ENCODE results near the gene CPEB4.
A peak's percentile ranks its signal among the peaks of the same experiment; 100 is the strongest.

Gene CPEB4

DNA sequence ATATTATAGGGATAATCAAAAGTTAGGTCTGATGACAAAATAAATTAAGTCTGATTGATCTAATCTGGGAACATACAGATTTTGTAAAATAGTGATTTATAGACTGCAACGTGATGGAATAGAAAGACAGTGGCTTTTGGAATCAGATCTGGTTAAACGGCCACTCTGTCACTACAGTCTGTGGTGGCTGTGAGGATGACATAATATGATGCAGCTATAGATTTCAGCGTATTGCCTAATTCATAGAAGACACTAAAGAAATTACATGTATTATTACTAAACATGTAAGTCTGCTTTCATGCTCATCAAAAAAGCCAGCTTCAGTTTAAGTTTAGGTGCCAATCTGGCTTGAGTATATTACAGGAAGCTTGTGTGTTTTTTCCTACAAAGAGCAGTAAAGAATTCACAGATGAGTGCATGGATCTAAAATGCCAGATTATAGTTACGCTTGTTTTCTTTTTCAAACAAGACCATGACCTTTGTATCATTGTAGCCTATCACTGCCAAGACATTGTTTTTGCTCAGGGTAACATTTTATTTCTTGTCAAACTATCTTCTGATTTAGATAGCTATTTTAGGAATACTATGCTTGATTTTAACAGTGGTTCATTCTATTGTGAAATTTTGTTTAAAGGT lies 25.7 kb downstream of the CPEB4 start:
- FAIRE-seq: no peak
- no peak for DNase-seq (ENCODE audit: low spot score)

DNA sequence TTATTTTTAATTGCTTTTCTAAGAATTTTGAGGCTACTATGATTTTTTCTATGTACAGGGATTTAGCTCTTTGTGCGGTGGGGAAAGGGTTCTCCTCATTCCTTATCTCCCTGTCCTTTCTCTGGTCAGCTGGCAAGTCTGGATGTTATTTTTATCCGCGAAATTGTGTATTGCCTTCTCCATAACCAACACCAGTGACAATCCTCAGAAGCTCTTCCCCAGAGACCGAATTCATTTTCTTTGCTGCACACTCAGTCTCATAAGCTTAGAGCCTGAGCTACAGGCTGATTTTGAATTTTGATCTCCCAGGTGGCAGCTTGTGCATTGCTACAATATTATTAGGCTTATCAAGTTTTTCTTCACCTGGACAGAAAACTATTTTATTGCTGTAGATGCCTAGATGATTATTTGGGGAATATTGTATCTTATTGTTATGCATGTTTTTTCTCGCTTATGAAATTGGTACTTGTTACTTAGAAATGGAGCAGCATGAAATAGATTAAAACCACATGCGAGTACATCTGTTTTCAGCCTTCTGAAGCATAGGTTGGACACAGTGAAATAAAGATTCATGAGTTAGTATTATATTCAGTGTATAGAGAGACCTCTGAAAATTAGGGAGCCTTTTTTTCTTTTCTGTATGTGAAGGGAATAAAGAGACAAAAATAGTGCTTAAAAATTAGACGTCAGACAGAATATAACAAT lies 27.3 kb downstream of the CPEB4 start:
- FAIRE-seq: no peak
- no peak for DNase-seq (ENCODE audit: low spot score)

DNA sequence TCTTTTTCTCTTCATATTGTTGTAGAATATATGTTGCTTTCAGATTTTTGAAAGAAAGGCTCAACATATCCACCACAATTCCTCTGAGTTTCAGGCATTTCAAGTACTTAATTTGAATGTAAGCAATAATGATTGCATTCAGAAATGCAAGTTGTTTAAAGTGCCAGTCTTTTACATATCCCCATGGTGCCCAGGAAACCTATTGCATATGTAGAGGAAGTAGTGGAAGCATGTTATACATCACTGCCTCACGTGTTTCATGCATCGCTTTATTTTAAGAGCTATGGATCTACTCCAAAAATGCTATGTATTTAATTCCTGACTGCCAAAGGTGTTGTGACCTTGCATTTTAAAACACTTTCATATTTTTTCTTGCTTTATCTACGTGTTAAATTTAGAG lies 28.1 kb downstream of the CPEB4 start:
- DNase-seq (ENCODE audit: low spot score) (no peak), FAIRE-seq (no peak)

DNA sequence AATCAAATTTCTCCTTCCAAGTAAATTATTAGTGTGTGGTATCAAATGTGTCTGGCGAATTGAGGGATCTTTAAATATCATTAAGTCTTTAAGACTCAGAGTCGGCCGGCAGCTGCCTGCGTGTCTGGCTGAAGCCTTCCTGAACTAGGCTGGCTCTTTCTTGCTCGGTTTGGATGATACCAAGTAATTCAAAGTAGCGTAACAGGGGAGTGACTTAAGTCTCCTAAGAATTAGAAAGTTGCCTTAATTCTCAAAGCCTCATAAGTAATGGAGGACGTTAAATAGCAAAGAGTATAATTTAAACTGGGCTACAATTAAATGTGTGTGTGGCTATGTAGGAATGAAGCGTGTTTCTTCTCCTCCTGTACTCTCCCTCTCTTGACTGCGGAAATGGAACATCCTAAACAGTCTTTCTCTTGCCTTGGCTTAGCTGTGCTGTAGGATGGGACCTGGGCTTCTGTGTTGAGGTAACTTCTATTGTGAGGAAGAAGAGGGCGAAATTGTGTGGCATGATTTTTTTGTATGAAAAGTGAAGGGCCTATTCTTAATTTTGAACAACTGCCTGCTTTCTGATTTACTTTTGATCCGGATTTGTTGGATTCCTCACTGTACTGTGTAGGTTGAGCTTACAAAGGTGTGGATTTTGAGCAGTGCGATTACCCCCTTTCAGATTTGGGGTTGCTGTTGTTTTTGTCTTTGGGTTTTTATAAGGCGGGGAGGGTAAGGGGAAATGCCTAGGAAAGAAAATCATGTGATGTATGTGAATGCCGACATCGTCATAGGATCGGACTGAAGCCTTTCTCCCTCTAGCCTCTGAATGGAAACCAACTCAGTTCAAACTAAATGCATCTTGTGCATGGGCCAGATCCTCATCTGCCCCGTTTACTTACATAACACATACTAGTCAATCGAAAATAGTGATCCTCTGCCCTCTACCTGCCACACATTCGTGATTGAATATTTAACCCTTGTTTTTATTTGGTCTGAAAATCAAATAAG lies 29.9 kb downstream of the CPEB4 start:
- peak; percentile 77 for DNase-seq (ENCODE audit: low spot score)
- FAIRE-seq: peak; percentile 67

DNA sequence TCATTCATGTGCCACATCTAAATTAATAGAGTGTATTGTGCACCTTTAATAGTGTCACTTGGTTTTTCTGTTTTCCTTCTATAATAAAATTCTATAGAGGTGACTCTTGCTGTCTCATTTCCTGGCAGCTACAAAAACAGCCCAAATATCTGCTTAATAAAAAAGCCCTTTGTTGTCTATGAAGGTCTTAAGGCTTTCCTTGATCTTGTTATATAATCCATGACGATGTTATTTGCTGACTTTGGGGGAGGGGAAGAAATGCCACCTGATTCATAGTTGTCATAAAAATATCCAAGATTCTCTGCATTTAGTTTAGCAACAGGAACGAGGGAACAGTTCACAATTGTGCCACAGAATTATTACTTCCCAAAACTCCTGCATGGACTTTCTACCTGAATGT lies 31.3 kb downstream of the CPEB4 start:
- DNase-seq (ENCODE audit: low spot score): no peak
- no peak for FAIRE-seq

DNA sequence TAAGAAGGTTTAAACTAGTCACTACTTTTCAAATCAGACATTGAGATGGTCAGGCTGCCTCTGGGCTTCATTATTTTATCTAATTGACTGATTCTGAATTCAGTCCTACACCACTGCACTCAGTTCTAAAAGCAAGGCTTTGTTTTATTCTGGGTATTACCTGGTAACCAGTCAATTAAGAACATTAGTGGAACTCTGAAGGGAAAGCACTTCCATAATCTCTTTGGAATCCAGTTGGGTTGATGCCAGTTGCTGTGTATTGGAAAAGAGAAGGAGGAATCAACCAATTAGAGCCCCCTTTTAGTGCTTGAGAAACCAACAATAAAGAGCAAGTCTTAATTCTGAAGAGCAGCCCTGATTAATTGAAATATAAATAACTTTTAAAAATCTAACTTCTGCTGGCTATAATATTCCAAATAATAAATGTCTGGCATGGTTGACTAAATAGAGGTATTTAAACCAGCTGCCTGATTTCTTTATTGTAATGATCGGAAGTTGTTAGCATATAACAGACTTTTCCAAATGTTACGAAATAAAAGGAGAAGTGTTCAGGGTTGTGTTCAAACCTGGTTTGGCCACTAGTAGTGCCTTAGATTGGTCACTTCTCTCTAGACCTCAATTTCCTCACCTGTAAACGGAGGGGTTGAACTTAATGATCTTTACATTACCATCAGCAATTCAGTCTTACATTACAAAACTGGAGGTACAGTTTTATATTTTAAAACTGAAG lies 32.0 kb downstream of the CPEB4 start:
- no peak for DNase-seq (ENCODE audit: low spot score)
- FAIRE-seq: no peak

DNA sequence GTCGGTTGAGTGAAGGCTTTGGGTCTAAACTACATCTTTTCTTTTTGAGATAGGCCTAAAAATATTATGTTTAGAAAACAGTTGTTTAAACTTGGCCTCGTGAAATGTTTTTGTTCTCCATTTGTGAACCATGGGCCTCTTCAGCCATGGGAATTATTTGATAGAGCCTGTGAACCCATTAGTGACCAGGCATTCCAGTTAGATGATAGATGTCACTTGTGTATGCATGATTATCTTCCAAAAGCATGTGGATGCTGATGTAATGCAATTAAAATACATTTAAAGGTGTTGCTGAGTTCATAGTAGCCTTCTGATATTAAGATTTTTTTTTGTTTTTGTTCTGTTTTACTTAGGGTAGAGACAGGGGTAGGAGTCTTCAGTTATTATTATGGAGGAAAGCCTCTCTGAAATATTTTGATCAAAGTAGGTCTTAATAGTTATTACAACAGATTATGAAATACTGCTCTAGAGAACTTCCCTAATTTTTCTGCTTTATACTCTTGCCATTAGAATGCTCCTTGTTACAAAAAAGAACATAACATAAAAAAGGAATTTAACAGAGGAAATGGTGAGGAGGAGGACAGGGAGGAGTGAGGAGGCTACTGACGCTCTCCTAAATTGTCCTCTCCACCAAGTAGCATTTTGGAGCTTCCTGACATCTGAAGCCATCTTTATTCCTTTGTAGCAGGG lies 32.9 kb downstream of the CPEB4 start:
- no peak for DNase-seq (ENCODE audit: low spot score)
- FAIRE-seq: no peak

DNA sequence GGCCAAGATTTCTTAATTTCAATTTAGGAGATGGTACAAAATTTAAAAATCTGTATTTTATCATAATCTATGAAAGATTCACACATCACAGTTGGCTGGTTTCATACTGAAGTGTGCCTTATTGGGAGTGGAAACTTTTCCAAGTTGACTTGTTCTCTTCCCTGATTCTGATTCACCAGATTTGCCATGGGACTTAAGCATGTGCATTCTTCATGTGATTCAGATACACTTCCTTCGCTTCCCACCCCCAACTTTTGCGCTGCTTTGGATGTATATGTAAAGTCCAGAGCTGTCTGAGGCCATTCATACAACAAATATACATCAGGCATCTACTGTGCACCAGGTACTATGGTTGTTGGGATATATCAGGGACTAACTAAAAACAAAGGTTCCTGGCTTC lies 34.4 kb downstream of the CPEB4 start:
- FAIRE-seq (no peak), DNase-seq (ENCODE audit: low spot score) (no peak)

DNA sequence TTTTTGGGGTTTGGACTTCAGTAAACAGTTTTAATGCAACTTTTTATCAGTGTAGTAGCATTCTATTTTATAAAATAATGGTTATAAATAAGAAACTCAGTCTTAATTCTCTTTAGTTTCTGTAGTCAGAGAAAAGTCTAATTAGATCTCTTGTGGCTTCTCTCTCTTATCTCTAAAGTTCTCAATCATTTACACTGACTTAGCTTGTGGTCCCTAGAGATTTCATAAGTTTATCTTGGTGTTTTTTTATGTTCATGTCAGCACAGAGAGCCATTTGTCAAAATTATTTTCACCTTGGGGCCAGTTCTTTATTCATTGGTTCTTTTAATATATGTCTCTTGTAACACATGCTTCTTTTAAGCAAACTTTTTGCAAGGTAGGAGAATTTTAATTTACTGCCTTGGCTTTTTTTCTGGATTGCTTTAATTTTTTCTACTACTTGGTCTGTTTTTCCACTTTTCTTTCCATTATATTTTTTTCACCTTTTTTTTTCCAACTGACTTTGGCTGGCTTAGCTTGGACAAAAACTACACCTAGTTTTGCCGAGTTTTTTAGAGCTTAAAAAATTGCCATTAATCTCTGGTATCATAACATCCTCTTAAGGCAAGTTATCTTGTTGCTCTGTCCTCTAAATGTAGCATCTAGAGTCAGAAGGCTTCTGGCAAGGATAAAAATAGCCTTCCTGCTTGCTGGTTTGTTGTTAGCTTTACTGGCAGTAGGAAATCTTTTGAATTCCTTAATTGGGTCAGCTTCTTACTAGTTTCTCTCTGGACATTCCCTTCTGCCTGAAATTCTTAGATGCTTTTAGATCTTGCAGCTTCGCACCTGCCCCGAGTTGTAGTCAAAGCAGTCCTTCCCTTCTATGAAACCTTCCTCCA lies 35.3 kb downstream of the CPEB4 start:
- FAIRE-seq: no peak

DNA sequence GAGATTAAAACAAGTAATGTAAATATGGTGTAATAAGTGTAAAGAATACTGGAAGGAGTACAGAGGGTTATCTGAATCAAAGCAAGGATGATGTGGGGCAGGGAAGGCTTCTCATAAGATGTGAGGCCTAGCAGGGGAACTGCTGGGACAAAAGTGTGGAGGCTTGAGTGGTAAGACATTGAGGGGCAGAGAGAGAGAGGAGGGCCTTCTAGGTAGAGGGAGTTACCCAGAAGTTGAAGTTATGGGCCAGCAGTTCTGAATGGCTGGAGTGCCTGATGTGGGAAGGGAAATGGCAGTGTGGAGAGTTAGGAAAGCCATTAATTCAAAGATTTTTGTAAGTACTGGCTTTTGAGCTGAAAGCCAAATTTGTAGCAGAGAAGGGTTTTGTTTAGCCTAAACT lies 36.8 kb downstream of the CPEB4 start:
- DNase-seq (ENCODE audit: low spot score) (no peak), FAIRE-seq (no peak)

More for the DNA sequence above, 35.3 kb downstream of the CPEB4 start:
- no peak for DNase-seq (ENCODE audit: low spot score)

DNA sequence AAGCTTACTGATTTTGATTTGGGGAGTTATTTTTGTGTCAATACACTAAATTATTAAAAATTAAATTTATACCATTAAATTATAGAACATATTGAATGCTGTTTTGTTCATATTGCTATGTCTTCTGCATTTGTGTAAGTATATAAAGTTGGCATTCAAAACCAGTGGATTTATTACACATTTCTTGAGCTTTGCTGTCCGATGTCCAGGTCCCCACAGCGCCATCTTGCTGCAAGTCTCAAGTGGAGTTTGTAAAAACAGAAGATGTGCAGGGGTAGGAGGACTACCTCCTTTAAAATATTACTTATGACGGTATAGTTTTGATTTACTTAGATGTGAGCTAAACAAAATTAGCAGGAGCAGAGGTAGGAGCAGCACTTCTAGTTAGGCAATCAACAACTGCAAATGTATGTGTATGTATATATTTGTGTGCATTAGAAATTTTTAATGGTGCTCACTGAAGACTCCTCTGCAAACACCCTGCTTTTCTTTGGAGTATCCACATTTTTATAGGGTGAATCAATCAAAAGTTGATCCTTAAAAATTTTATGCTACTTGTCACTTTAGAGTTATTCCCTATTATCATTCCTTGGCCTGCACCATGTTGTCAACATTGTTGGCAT lies 37.4 kb downstream of the CPEB4 start:
- FAIRE-seq: no peak

DNA sequence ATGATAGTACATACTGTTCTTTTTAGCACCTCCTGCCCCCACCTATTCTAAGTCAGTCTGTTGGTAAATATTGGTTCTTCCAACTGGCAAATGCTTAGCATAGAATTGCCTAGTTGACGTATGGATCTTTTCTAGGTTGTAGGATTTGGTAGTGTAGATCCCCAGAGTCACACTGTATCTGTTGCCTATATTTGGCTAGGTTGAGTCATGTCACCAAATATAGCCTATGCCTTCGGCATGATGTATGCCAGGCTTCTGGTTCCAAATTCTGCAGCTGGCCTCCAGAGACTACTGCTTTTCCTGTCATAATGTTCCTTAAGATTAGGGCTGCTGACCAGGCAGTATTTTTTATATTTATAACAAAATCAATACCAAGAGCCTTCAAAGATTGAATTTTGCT lies 38.2 kb downstream of the CPEB4 start:
- DNase-seq (ENCODE audit: low spot score) (no peak), FAIRE-seq (no peak)

More for the DNA sequence above, 37.4 kb downstream of the CPEB4 start:
- DNase-seq (ENCODE audit: low spot score): no peak

DNA sequence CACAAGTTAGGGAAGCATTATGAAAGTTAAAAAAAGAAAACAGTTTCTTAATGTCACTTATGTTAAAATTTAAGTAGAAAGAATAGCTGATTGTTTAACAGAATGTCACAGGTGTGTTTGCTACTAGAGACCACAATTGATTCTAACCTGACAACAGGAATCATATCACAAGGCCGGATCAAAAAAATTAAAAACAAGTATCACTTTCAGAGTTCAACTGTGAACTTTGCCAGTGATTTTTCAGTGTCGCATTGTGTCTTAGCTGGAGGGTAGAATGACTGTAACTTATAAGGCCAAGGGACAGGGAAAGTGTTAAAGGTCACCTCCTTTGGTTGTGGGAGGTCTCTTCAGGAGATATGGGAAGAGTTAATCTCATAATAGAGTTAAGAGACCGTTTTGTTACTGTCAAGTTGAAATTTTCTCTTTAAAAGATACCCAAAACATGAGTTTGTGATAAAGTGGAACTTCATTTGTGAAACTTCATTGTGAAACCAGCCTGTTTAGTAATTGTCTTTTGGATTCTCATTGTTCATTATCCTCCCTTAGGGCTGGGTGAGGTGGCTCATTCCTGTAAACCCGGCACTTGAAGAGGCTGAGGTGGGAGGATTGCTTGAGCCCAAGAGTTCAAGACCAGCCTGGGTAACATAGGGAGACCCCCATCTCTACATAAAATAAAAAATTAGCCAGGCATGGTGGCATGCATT lies 40.9 kb downstream of the CPEB4 start:
- FAIRE-seq: no peak

DNA sequence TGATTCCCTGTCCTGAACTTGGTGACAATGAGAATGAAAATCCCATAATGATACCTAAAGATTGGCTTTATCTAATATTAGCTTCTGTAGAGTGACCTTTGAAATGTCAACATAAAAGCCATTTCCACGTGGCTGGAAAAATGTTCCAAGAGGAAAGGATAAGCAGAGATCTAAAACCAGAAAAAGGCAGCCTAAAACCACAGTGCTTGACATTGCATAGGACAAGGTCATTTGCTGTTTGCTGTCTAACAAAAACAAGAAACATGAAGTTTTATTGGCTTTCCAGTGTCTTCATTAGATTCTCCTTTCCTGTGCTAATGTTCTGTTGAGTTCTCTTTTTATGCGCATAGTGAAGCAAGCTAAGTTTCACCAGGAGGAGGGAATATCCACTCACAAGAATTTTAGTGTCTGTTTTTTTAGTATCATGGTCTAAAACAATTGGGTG lies 44.6 kb downstream of the CPEB4 start:
- DNase-seq (ENCODE audit: low spot score): no peak
- no peak for FAIRE-seq

More for the DNA sequence above, 40.9 kb downstream of the CPEB4 start:
- no peak for DNase-seq (ENCODE audit: low spot score)

DNA sequence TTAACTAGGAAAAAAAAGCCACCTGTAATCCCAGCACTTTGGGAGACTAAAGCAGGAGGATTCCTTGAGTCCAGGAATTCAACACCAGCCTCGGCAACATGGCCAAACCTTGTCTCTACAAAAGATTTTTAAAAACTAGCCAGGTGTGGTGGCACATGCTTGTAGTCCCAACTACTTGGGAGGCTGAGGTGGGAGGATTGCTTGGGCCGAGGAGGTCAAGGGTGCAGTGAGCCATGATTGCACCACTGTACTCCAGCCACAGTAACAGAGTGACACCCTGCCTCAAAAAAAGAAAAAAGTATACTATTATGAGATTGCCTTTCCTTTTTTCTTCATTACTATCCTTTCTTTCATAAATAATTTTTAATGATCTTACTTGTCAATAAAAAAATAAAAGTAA lies 45.8 kb downstream of the CPEB4 start:
- DNase-seq (ENCODE audit: low spot score) (no peak), FAIRE-seq (no peak)

DNA sequence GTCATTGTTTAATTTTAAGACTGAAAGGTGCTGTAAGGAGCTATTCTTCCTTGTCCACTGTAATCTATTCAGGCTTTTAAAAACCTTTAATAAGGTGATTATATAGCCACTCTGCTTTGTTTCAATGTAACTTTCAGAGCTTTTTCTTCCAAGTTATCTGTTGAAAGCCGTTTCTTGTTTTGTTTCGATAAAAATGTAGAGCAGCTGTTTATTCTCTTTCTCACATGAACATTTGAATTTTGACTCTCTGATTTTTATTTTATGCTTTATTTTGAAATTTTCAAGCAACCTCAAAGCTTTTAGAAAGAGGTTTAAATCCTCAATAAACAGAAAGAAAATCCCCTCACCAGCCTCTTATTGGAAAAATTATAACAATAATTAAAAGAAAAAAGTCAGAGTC lies 47.2 kb downstream of the CPEB4 start:
- no peak for DNase-seq (ENCODE audit: low spot score)
- FAIRE-seq: no peak

DNA sequence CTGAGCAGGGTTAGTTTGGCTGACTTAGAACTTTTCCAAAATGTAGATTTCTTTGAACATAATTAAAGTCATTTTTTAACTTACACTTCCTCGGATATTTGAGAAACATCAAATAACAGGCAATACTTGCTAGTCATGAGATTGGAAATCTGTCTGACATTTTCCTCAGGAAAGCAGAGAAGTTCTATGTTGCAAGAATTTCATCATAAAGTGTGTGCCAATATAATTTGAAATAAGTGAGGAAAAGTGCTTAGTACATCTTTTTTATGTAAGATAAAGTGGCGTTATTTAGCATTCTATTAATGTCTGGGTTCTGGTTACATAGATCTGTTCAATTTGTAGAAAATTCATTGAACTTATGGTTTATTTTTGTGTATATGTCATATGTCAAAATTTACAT lies 52.1 kb downstream of the CPEB4 start:
- DNase-seq (ENCODE audit: low spot score) (no peak), FAIRE-seq (no peak)

DNA sequence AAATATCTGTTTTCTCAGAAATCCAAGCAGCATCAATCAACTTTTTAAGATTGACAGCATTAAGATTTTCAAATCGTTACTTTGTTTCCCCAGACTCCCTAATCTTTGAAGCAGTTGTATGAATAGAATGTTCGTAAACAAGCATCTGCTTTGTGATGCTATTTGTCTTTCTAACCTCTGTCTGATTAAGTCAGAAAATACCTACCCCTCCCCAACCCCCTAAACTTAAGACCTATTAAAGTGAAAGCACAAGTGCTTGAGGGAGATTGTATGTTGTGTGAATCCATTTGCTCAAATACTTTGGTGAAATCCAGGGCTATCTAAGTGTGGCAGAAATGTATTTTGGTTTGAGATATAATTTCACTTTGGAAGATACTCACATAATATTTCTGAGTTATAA lies 53.0 kb downstream of the CPEB4 start:
- FAIRE-seq: no peak
- DNase-seq (ENCODE audit: low spot score): no peak
